ENCODE data around the gene TMEM9B.
"Not testable (repeated sequence)": the region's sequence is repeated elsewhere in the genome, so short reads cannot be mapped to it uniquely, and the experiment has no call there.

Gene TMEM9B

DNA sequence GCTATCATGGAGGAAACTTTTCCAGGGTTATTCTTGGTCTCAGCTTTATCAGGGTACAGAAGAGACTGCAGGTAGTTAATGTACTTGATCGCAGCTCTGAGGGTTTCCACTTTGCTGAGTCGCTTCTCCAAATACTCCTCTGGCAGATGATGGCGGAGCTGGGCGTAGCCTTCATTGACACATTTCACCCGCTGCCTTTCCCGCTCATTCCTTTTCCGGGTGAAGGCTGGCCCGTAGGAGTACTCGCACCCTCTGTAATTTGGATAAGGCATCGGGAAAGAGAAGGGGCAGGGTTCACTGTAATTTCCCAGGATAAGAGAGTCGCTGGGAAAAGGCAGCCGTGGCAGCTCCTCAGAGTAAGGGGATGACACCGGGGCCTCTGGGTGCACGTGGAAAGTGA, 26.6 kb downstream of the TMEM9B start:
- H3K9me3 ChIP-seq (ENCODE audit: insufficient read depth, low read depth, low read length): no peaks in the 10 kb centered on the region
- H4K20me1 ChIP-seq (ENCODE audit: insufficient read depth, low read length, poor library complexity, severe bottlenecking): no peaks in the 10 kb centered on the region
- no peak overlapping the region for H2AFZ ChIP-seq (ENCODE audit: low read length)
- no peak overlapping the region for H3K4me2 ChIP-seq (ENCODE audit: low read depth, low read length, poor library complexity, severe bottlenecking)
- no peak overlapping the region for H3K9ac ChIP-seq (ENCODE audit: low read depth, low read length, poor library complexity, severe bottlenecking)
- H3K27me3 ChIP-seq (ENCODE audit: insufficient read depth, low read length, poor library complexity, severe bottlenecking): no peaks in the 10 kb centered on the region
- no peaks in the 10 kb centered on the region for H3K4me1 ChIP-seq (ENCODE audit: insufficient read depth, low read length, poor library complexity, severe bottlenecking)
- TF ChIP-seq EZH2phosphoT487 (IDR thresholded peaks at IDR 0.05; ENCODE audit: borderline replicate concordance) (no peak), CTCF (conservative IDR thresholded peaks at IDR 0.05; ENCODE audit: low read length) (no peak)
- H3K36me3 ChIP-seq (ENCODE audit: insufficient read depth, low read length): no peaks in the 10 kb centered on the region
- no peaks in the 10 kb centered on the region for H3K9me2 ChIP-seq (replicated peaks; ENCODE audit: low read depth, low read length)
- no peaks in the 10 kb centered on the region for H3K79me2 ChIP-seq (ENCODE audit: insufficient read depth, low read length)
- H3F3A ChIP-seq (ENCODE audit: low read depth): no peaks in the 10 kb centered on the region
- H3K4me3 ChIP-seq (ENCODE audit: low read length, poor library complexity, severe bottlenecking): no peak overlapping the region

DNA sequence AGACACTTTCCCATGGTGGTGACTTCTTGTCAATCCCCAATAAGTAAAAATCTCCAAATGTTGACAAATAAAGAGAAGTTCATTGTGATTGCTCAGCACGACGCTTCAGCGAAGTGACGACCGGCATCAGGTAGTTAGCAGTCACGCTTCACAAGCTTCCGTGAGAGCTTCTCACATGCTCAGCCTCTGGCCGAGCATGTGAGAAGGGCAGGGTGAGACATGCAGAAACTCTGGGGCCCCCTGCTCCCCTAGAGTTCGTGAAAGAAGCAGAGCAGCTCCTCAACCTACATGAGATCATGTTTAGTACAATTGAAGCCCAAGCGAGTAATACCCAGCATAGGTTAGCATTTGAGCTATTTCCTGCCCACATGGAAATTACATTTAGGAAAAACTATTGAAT, 27.1 kb downstream of the TMEM9B start:
- no peaks in the 10 kb centered on the region for H3K79me2 ChIP-seq (ENCODE audit: insufficient read depth, low read length)
- H3F3A ChIP-seq (ENCODE audit: low read depth): no peaks in the 10 kb centered on the region
- H2AFZ ChIP-seq (ENCODE audit: low read length): no peak overlapping the region
- no peak overlapping the region for H3K4me3 ChIP-seq (ENCODE audit: low read length, poor library complexity, severe bottlenecking)
- H3K9me2 ChIP-seq (replicated peaks; ENCODE audit: low read depth, low read length): no peaks in the 10 kb centered on the region
- no peak overlapping the region for H3K4me2 ChIP-seq (ENCODE audit: low read depth, low read length, poor library complexity, severe bottlenecking)
- no peaks in the 10 kb centered on the region for H3K27me3 ChIP-seq (ENCODE audit: insufficient read depth, low read length, poor library complexity, severe bottlenecking)
- TF ChIP-seq EZH2phosphoT487 (IDR thresholded peaks at IDR 0.05; ENCODE audit: borderline replicate concordance) (no peak), CTCF (conservative IDR thresholded peaks at IDR 0.05; ENCODE audit: low read length) (no peak)
- H3K36me3 ChIP-seq (ENCODE audit: insufficient read depth, low read length): no peaks in the 10 kb centered on the region
- H3K9me3 ChIP-seq (ENCODE audit: insufficient read depth, low read depth, low read length): no peaks in the 10 kb centered on the region
- H3K9ac ChIP-seq (ENCODE audit: low read depth, low read length, poor library complexity, severe bottlenecking): no peak overlapping the region
- no peaks in the 10 kb centered on the region for H3K4me1 ChIP-seq (ENCODE audit: insufficient read depth, low read length, poor library complexity, severe bottlenecking)
- H4K20me1 ChIP-seq (ENCODE audit: insufficient read depth, low read length, poor library complexity, severe bottlenecking): no peaks in the 10 kb centered on the region

DNA sequence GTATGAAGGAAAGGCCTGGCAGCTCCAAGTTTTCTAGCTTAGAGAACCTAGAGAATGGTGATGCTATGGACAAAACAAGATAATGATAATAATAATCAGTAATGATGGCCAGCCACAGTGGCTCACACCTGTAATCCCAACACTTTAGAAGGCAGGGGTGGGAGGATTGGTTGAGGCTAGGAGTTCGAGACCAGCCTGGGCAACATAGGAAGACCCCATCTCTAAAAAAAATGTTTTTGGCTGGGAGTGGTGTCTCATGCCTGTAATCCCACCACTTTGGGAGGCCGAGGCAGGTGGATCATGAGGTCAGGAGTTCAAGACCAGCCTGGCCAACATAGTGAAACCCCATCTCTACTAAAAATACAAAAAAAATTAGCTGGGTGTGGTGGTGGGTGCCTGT, 28.5 kb downstream of the TMEM9B start:
- H2AFZ ChIP-seq (ENCODE audit: low read length); H3K9ac ChIP-seq (ENCODE audit: low read depth, low read length, poor library complexity, severe bottlenecking); H3K4me2 ChIP-seq (ENCODE audit: low read depth, low read length, poor library complexity, severe bottlenecking); H3K4me3 ChIP-seq (ENCODE audit: low read length, poor library complexity, severe bottlenecking); H3K9me3 ChIP-seq (ENCODE audit: insufficient read depth, low read depth, low read length); H3K27me3 ChIP-seq (ENCODE audit: insufficient read depth, low read length, poor library complexity, severe bottlenecking); H3K4me1 ChIP-seq (ENCODE audit: insufficient read depth, low read length, poor library complexity, severe bottlenecking); H4K20me1 ChIP-seq (ENCODE audit: insufficient read depth, low read length, poor library complexity, severe bottlenecking); H3F3A ChIP-seq (ENCODE audit: low read depth); H3K36me3 ChIP-seq (ENCODE audit: insufficient read depth, low read length); H3K9me2 ChIP-seq (replicated peaks; ENCODE audit: low read depth, low read length); H3K79me2 ChIP-seq (ENCODE audit: insufficient read depth, low read length): not testable (repeated sequence)

GRCh38 chr11:8934742-8935488, 29.3 kb downstream of the TMEM9B start:
- no peak overlapping the region for H3K9ac ChIP-seq (ENCODE audit: low read depth, low read length, poor library complexity, severe bottlenecking)
- H3K9me3 ChIP-seq (ENCODE audit: insufficient read depth, low read depth, low read length): no peaks in the 10 kb centered on the region
- no peaks in the 10 kb centered on the region for H3K4me1 ChIP-seq (ENCODE audit: insufficient read depth, low read length, poor library complexity, severe bottlenecking)
- no peaks in the 10 kb centered on the region for H3K36me3 ChIP-seq (ENCODE audit: insufficient read depth, low read length)
- no peak overlapping the region for H3K4me2 ChIP-seq (ENCODE audit: low read depth, low read length, poor library complexity, severe bottlenecking)
- no peaks in the 10 kb centered on the region for H4K20me1 ChIP-seq (ENCODE audit: insufficient read depth, low read length, poor library complexity, severe bottlenecking)
- H3F3A ChIP-seq (ENCODE audit: low read depth): no peaks in the 10 kb centered on the region
- no peak overlapping the region for H2AFZ ChIP-seq (ENCODE audit: low read length)
- no peaks in the 10 kb centered on the region for H3K79me2 ChIP-seq (ENCODE audit: insufficient read depth, low read length)
- no peak overlapping the region for H3K4me3 ChIP-seq (ENCODE audit: low read length, poor library complexity, severe bottlenecking)
- TF ChIP-seq CTCF (conservative IDR thresholded peaks at IDR 0.05; ENCODE audit: low read length): no peak
- no peak for TF ChIP-seq EZH2phosphoT487 (IDR thresholded peaks at IDR 0.05; ENCODE audit: borderline replicate concordance)
- H3K9me2 ChIP-seq (replicated peaks; ENCODE audit: low read depth, low read length): no peaks in the 10 kb centered on the region
- no peaks in the 10 kb centered on the region for H3K27me3 ChIP-seq (ENCODE audit: insufficient read depth, low read length, poor library complexity, severe bottlenecking)
